Transverse colon (tissue), 4 donors: ENCODE data around the gene AHCYL1.

Experiments
- CTCF ChIP-seq, 5 experiments: fragments of 200-600 bp in 3 of 5; fragments of 450-650 bp in 2 of 5; sonication (generic) in 3 of 5; IDR thresholded peaks; 1 replicate in 2 of 5; 2 replicates in 3 of 5; pipeline ENCODE4 v1.5.1; 2016 to 2017; ENCODE audit warnings: antibody characterized with exemption in 5 of 5, inconsistent platforms in 3 of 5, mild to moderate bottlenecking in 2 of 5, moderate library complexity in 1 of 5
- POLR2AphosphoS5 ChIP-seq, 3 donors: sonication (generic); formaldehyde crosslinking; IDR thresholded peaks; one replicate each; pipeline ENCODE4 v1.6.1; 2016; ENCODE audit warnings: antibody characterized with exemption in 3 of 3

DNA sequence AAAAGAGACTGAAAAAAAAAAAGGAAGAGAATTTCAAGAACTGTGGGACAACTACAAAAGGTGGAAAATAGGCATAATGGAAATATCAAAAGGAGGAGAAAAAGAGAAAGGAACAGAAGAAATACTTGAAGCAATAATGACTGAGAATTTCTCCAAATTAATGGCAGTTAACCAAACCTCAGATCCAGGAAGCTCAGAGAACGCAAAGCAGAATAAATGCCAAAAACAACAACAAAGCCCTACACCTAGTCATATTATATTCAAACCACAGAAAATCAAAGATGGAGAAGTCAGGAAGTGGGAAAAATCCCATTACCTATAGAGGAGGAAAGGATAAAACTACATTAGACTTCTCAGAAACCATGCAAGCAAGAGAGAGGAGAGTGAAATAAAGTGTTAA is 20.7 kb upstream of the AHCYL1 start:
- TF ChIP-seq POLR2AphosphoS5 (IDR thresholded peaks at IDR 0.05) = no peak
- no peak for TF ChIP-seq CTCF (IDR thresholded peaks at IDR 0.05)
